ENCODE results near the gene TRAF3IP1.

Gene TRAF3IP1

GRCh38 chr2:238274152-238274865 lies 46.0 kb upstream of the TRAF3IP1 start:
- Histone ChIP-seq H3K27ac (no peak overlapping the region), H3K27me3 (ENCODE audit: control insufficient read depth, insufficient read depth, low read length) (no peaks in the 10 kb centered on the region), H3K4me1 (no peaks in the 10 kb centered on the region), H3K9ac (no peak overlapping the region), H2AFZ (no peak overlapping the region), H3K79me2 (no peaks in the 10 kb centered on the region), H3K4me2 (ENCODE audit: low read length) (no peak overlapping the region), H3K9me3 (ENCODE audit: control insufficient read depth, low read length) (no peaks in the 10 kb centered on the region), H3K36me3 (ENCODE audit: control insufficient read depth, insufficient read depth, low read length) (no peaks in the 10 kb centered on the region), H3K4me3 (ENCODE audit: low read depth, low read length) (no peak overlapping the region)
- no peak for TF ChIP-seq CTCF (IDR thresholded peaks at IDR 0.05)

- no peaks in the 10 kb centered on the region for H3K36me3 ChIP-seq (ENCODE audit: control insufficient read depth, insufficient read depth, low read length)
- no peak overlapping the region for H3K9ac ChIP-seq
- H3K4me3 ChIP-seq (ENCODE audit: low read depth, low read length): no peak overlapping the region
- no peaks in the 10 kb centered on the region for H3K9me3 ChIP-seq (ENCODE audit: control insufficient read depth, low read length)
- no peak for TF ChIP-seq CTCF (IDR thresholded peaks at IDR 0.05)
- no peaks in the 10 kb centered on the region for H3K27me3 ChIP-seq (ENCODE audit: control insufficient read depth, insufficient read depth, low read length)
- no peak overlapping the region for H3K4me2 ChIP-seq (ENCODE audit: low read length)
- no peaks in the 10 kb centered on the region for H3K4me1 ChIP-seq
- no peaks in the 10 kb centered on the region for H3K79me2 ChIP-seq
- H3K27ac ChIP-seq: no peak overlapping the region
- no peak overlapping the region for H2AFZ ChIP-seq
Observed at GRCh38 chr2:238277695-238278094, 42.6 kb upstream of the TRAF3IP1 start.

GRCh38 chr2:238278626-238279323 lies 41.5 kb upstream of the TRAF3IP1 start:
- Histone ChIP-seq H3K4me3 (ENCODE audit: low read depth, low read length) (no peak overlapping the region), H3K9me3 (ENCODE audit: control insufficient read depth, low read length) (no peaks in the 10 kb centered on the region), H3K36me3 (ENCODE audit: control insufficient read depth, insufficient read depth, low read length) (no peaks in the 10 kb centered on the region), H3K4me1 (no peaks in the 10 kb centered on the region), H3K79me2 (peaks cover 1% of the 10 kb centered on the region), H3K27me3 (ENCODE audit: control insufficient read depth, insufficient read depth, low read length) (no peaks in the 10 kb centered on the region), H3K9ac (no peak overlapping the region), H3K27ac (no peak overlapping the region), H2AFZ (no peak overlapping the region), H3K4me2 (ENCODE audit: low read length) (no peak overlapping the region)
- TF ChIP-seq CTCF (IDR thresholded peaks at IDR 0.05): no peak

GRCh38 chr2:238279324-238279682 lies 41.0 kb upstream of the TRAF3IP1 start:
- TF ChIP-seq CTCF (IDR thresholded peaks at IDR 0.05): no peak
- no peaks in the 10 kb centered on the region for H3K9me3 ChIP-seq (ENCODE audit: control insufficient read depth, low read length)
- no peak overlapping the region for H3K4me3 ChIP-seq (ENCODE audit: low read depth, low read length)
- H3K9ac ChIP-seq: no peak overlapping the region
- peaks cover 3% of the 10 kb centered on the region for H3K79me2 ChIP-seq
- no peak overlapping the region for H2AFZ ChIP-seq
- no peaks in the 10 kb centered on the region for H3K36me3 ChIP-seq (ENCODE audit: control insufficient read depth, insufficient read depth, low read length)
- H3K27me3 ChIP-seq (ENCODE audit: control insufficient read depth, insufficient read depth, low read length): no peaks in the 10 kb centered on the region
- no peak overlapping the region for H3K4me2 ChIP-seq (ENCODE audit: low read length)
- H3K27ac ChIP-seq: no peak overlapping the region
- H3K4me1 ChIP-seq: no peaks in the 10 kb centered on the region

Measured in parathyroid adenoma (tissue), 2 donors.